ENCODE measurements around the gene MAN2B2. TPM values are rescaled to one million over a fixed set of nuclear protein-coding genes. Genes with fewer than 3 reads are reported as not detected.

MAN2B2 gene
- total and polyA plus RNA-seq, 2 of the 8 experiments (the other 6 are each of a cell fraction or from before 2014, with no cell fraction given) = 3.3 to 4.0 TPM

DNA sequence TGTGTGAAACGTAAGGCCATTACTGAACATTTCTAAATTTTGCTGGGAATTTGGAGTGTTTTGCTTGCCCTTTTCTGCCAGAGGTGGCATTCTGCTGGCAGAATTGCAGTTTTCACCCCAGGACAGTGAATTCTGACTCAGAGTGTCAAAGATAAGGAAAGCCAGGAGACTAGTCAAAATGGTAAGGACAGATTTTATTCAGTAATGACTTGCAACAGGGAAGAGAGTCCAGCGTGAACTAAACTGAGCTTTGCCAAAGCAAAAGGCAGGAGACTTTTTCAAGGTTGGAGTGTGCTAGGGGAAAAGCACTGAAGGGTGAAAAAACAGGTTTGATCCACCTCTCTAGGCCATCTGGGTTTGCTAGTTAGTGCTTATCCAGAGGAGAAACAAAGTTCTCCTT, 84.9 kb downstream of the MAN2B2 start:
- Histone ChIP-seq H4K5ac (ENCODE audit: insufficient read length, low read depth, low read length) (no peak overlapping the region), H3K4me3 (ENCODE audit: extremely low read depth in 1 of 4, insufficient read depth in 2 of 4, low read depth in 3 of 4, low read length in 4 of 4) (no peak overlapping the region), H3K14ac (ENCODE audit: insufficient read length) (no peak overlapping the region), H3K9me3 (ENCODE audit: insufficient read depth in 2 of 2, low read depth in 1 of 2, low read length in 1 of 2) (no peaks in the 10 kb centered on the region; a peak in 1 of 4 replicates), H3K79me1 (ENCODE audit: low read depth, low read length) (no peaks in the 10 kb centered on the region), H3K4me1 (replicated peaks in 1 of 4; ENCODE audit: control insufficient read depth in 3 of 4, insufficient read depth in 4 of 4, low read length in 3 of 4) (no peaks in the 10 kb centered on the region; a peak in 2 of 7 replicates), H3K23me2 (ENCODE audit: low read depth, low read length) (peaks cover 6% of the 10 kb centered on the region; the same call in 1 of the 2 replicates), H3K56ac (replicated peaks; ENCODE audit: insufficient read length, low read depth, low read length) (no peak overlapping the region), H2AK5ac (ENCODE audit: low read depth, low read length) (no peak overlapping the region), H3K27ac (ENCODE audit: low read depth, low read length) (no peak overlapping the region), H2BK120ac (replicated peaks; ENCODE audit: low read depth, low read length) (no peak overlapping the region), H3K23ac (ENCODE audit: insufficient read length) (no peak overlapping the region), H4K20me1 (replicated peaks in 1 of 2; ENCODE audit: control insufficient read depth in 1 of 2, insufficient read depth in 2 of 2, low read length in 2 of 2) (peaks cover 0 to 3% of the 10 kb centered on the region in 2 experiments), H3K27me3 (replicated peaks in 1 of 4; ENCODE audit: control insufficient read depth in 3 of 4, extremely low read depth in 1 of 4, insufficient read depth in 3 of 4, low read length in 3 of 4) (peaks cover 0 to 24% (median 16%) of the 10 kb centered on the region in 4 experiments; a peak in 5 of 7 replicates), H3K18ac (ENCODE audit: extremely low read depth, low read length) (no peak overlapping the region), H3K79me2 (ENCODE audit: control insufficient read depth in 1 of 2, insufficient read depth in 2 of 2, low read length in 2 of 2) (no peaks in the 10 kb centered on the region), H2AFZ (ENCODE audit: low read length) (no peak overlapping the region), H3K4ac (replicated peaks; ENCODE audit: insufficient read length, low read depth, low read length) (no peak overlapping the region), H4K91ac (replicated peaks; ENCODE audit: insufficient read length, low read length) (no peak overlapping the region), H2BK5ac (ENCODE audit: low read depth, low read length) (no peak overlapping the region), H2BK20ac (ENCODE audit: low read length) (no peak overlapping the region), H4K8ac (ENCODE audit: extremely low read depth, insufficient read depth, low read length) (no peak overlapping the region), H2BK12ac (ENCODE audit: low read depth, low read length) (no peak overlapping the region), H3K9ac (replicated peaks in 1 of 4; ENCODE audit: extremely low read depth in 1 of 4, low read depth in 3 of 4, low read length in 3 of 4) (no peak overlapping the region), H3K36me3 (ENCODE audit: control insufficient read depth in 2 of 4, insufficient read depth in 4 of 4, low read length in 3 of 4) (no peaks in the 10 kb centered on the region), H2BK15ac (ENCODE audit: low read length) (no peak overlapping the region), H3K4me2 (ENCODE audit: insufficient read depth in 1 of 2, low read depth in 2 of 2, low read length in 2 of 2) (no peak overlapping the region)
- CTCF ChIA-PET (ENCODE audit: partially characterized antibody) = interaction anchor here (0.6 to 1.9 kb wide), 3 partner anchors 15 to 408 kb away, joined by 3 to 7 read pairs (median 3); a partner anchor contains a TSS
- POLR2A ChIA-PET (ENCODE audit: partially characterized antibody) = interaction anchor here (0.6 kb wide), 1 partner anchor 17 kb away, joined by 3 read pairs; no protein-coding TSS in a partner anchor
- FAIRE-seq (no peak), DNase-seq (ENCODE audit: low read depth in 1 of 2, low spot score in 2 of 2) (no peak)
- no peak for TF ChIP-seq ASH2L (IDR thresholded peaks at IDR 0.05; ENCODE audit: low read length)
- TF ChIP-seq HDAC2 (IDR thresholded peaks at IDR 0.05; ENCODE audit: borderline replicate concordance in 1 of 2, low read depth in 2 of 2, low read length in 2 of 2) = no peak
- TF ChIP-seq SRF (IDR thresholded peaks at IDR 0.05; ENCODE audit: low read depth, low read length) = no peak
- TF ChIP-seq CHD1 (IDR thresholded peaks at IDR 0.05; ENCODE audit: low read depth, low read length) = no peak
- TF ChIP-seq NRF1 (IDR thresholded peaks at IDR 0.05; ENCODE audit: low read depth, low read length) = no peak
- no peak for TF ChIP-seq CHD2 (IDR thresholded peaks at IDR 0.05; ENCODE audit: low read length)
- TF ChIP-seq TAF7 (optimal IDR thresholded peaks at IDR 0.05; ENCODE audit: borderline replicate concordance, low read depth, low read length) = no peak
- TF ChIP-seq SP2 (IDR thresholded peaks at IDR 0.05; ENCODE audit: low read length) = no peak
- no peak for TF ChIP-seq SIX5 (IDR thresholded peaks at IDR 0.05; ENCODE audit: low read depth, low read length)
- TF ChIP-seq TCF12 (IDR thresholded peaks at IDR 0.05; ENCODE audit: low read depth, low read length) = no peak
- TF ChIP-seq KDM4A (IDR thresholded peaks at IDR 0.05; ENCODE audit: low read depth, low read length, severe bottlenecking) = no peak
- TF ChIP-seq SIRT6 (IDR thresholded peaks at IDR 0.05; ENCODE audit: low read length) = no peak
- no peak for TF ChIP-seq MAFK (IDR thresholded peaks at IDR 0.05; ENCODE audit: low read depth, low read length)
- TF ChIP-seq FOSL1 (IDR thresholded peaks at IDR 0.05; ENCODE audit: insufficient read depth, low read depth, low read length) = no peak
- no peak for TF ChIP-seq JUN (IDR thresholded peaks at IDR 0.05; ENCODE audit: low read depth, low read length)
- no peak for TF ChIP-seq ZNF274 (IDR thresholded peaks at IDR 0.05; ENCODE audit: borderline replicate concordance, extremely low read depth, low read length)
- WGBS, 2 experiments (ENCODE audit: extremely low coverage in 1 of 2, insufficient coverage in 1 of 2, insufficient read length in 1 of 2, insufficient replicate concordance in 2 of 2, low coverage in 1 of 2, low lambda C conversion rate in 2 of 2, missing lambda C conversion rate in 1 of 2) = 92% methylated on average over 2 of the region's 2 CpGs; no CpG with 5 or more reads in 1 of the 2 experiments

Measured in H1 (cell line).